ENCODE results near the gene JMJD8.

The JMJD8 gene

GRCh38 chr16:633336-634050 is 50.6 kb downstream of the JMJD8 start:
- no peaks in the 10 kb centered on the region for H3K9me3 Mint-ChIP-seq
- H3K27ac Mint-ChIP-seq: no peak overlapping the region
- no peaks in the 10 kb centered on the region for H3K27me3 Mint-ChIP-seq
- peaks cover 23% of the 10 kb centered on the region for H3K36me3 Mint-ChIP-seq (ENCODE audit: low read depth)
- H3K4me1 Mint-ChIP-seq (ENCODE audit: low read depth): peaks cover 15% of the 10 kb centered on the region
- DNase-seq: no peak
- H3K4me3 Mint-ChIP-seq: no peak overlapping the region

GRCh38 chr16:632486-633335 is 51.4 kb downstream of the JMJD8 start:
- Mint-ChIP-seq H3K4me3 (no peak overlapping the region), H3K9me3 (no peaks in the 10 kb centered on the region), H3K27ac (no peak overlapping the region), H3K4me1 (ENCODE audit: low read depth) (peaks cover 15% of the 10 kb centered on the region), H3K27me3 (no peaks in the 10 kb centered on the region), H3K36me3 (ENCODE audit: low read depth) (peaks cover 30% of the 10 kb centered on the region)
- DNase-seq: no peak

- DNase-seq: no peak
- Mint-ChIP-seq H3K4me1 (ENCODE audit: low read depth) (peaks cover 11% of the 10 kb centered on the region), H3K27me3 (no peaks in the 10 kb centered on the region), H3K27ac (no peak overlapping the region), H3K36me3 (ENCODE audit: low read depth) (peaks cover 36% of the 10 kb centered on the region), H3K4me3 (no peak overlapping the region), H3K9me3 (no peaks in the 10 kb centered on the region)
Observed at GRCh38 chr16:631808-632358, 52.3 kb downstream of the JMJD8 start.
